Astrocyte (in vitro differentiated cells and primary cell): Measurements from ENCODE around the gene USH1C. TPM values are rescaled to one million over a fixed set of nuclear protein-coding genes. Genes with fewer than 3 reads are reported as not detected.

ENCODE experiments used
- DNase-seq: peaks from one replicate; pipeline ENCODE4 v3.0.0-alpha.2; 2010; ENCODE audit warnings: low read depth
- FAIRE-seq: peaks from 2 replicates; lab custom pipeline; 2011; peaks lifted over from hg19 to GRCh38; lab: Jason Lieb, UNC
- H2AFZ ChIP-seq: 2 replicates; pipeline ENCODE4 v1.6.0; 2012; ENCODE audit warnings: low read depth, low read length, inconsistent platforms
- H3K27ac ChIP-seq: 2 replicates; pipeline ENCODE4 v1.5.1; 2011; ENCODE audit warnings: low read depth, low read length, inconsistent platforms
- H3K27me3 ChIP-seq: 2 replicates; pipeline ENCODE4 v1.6.0; 2011; ENCODE audit warnings: low read length, inconsistent platforms; ENCODE audit not compliant: insufficient read depth
- H3K36me3 ChIP-seq: 2 replicates; pipeline ENCODE4 v1.5.1; 2011; ENCODE audit warnings: low read length, inconsistent platforms; ENCODE audit not compliant: insufficient read depth
- H3K4me1 ChIP-seq: 2 replicates; pipeline ENCODE4 v1.5.1; 2011; ENCODE audit warnings: low read length, inconsistent platforms; ENCODE audit not compliant: insufficient read depth
- H3K4me2 ChIP-seq: 2 replicates; pipeline ENCODE4 v1.6.0; 2012; ENCODE audit warnings: low read length, inconsistent platforms
- H3K4me3 ChIP-seq: 2 replicates; pipeline ENCODE4 v1.5.1; 2011; ENCODE audit warnings: low read depth, mild to moderate bottlenecking, low read length, inconsistent platforms; ENCODE audit not compliant: insufficient read depth
- H3K79me2 ChIP-seq: 2 replicates; pipeline ENCODE4 v1.6.0; 2012; ENCODE audit warnings: mild to moderate bottlenecking, low read length, inconsistent platforms; ENCODE audit not compliant: insufficient read depth
- H3K9ac ChIP-seq: 2 replicates; pipeline ENCODE4 v1.6.0; 2012; ENCODE audit warnings: mild to moderate bottlenecking, low read length, inconsistent platforms
- H3K9me3 ChIP-seq: 2 replicates; pipeline ENCODE4 v1.5.1; 2012; ENCODE audit warnings: low read depth, mild to moderate bottlenecking, low read length, inconsistent platforms; ENCODE audit not compliant: insufficient read depth
- H4K20me1 ChIP-seq: 2 replicates; pipeline ENCODE4 v1.6.0; 2012; ENCODE audit warnings: low read length, inconsistent platforms; ENCODE audit not compliant: insufficient read depth
- H3K27ac Mint-ChIP-seq: one replicate; pipeline ENCODE4 v1.8.0; 2021; ENCODE audit warnings: mild to moderate bottlenecking, mixed read lengths; ENCODE audit not compliant: unreplicated experiment
- H3K27me3 Mint-ChIP-seq: one replicate; pipeline ENCODE4 v1.8.0; 2021; ENCODE audit warnings: low read depth, mixed read lengths; ENCODE audit not compliant: unreplicated experiment
- H3K36me3 Mint-ChIP-seq: one replicate; pipeline ENCODE4 v1.8.0; 2021; ENCODE audit warnings: low read depth, mixed read lengths; ENCODE audit not compliant: unreplicated experiment
- H3K4me1 Mint-ChIP-seq: one replicate; pipeline ENCODE4 v1.8.0; 2021; ENCODE audit warnings: low read depth, mixed read lengths; ENCODE audit not compliant: unreplicated experiment
- H3K4me3 Mint-ChIP-seq: one replicate; pipeline ENCODE4 v1.8.0; 2021; ENCODE audit warnings: mild to moderate bottlenecking, moderate library complexity, mixed read lengths; ENCODE audit not compliant: unreplicated experiment
- H3K9me3 Mint-ChIP-seq: one replicate; pipeline ENCODE4 v1.8.0; 2021; ENCODE audit warnings: mild to moderate bottlenecking, mixed read lengths; ENCODE audit not compliant: unreplicated experiment
- EZH2 ChIP-seq: IDR thresholded peaks from 2 replicates; pipeline ENCODE4 v1.6.1; 2012; ENCODE audit warnings: mild to moderate bottlenecking, low read length, inconsistent platforms; ENCODE audit not compliant: insufficient read depth
- total RNA-seq: library from RNA; stranded (reverse); gene quantifications from 2 replicates; pipeline ENCODE4 v1.2.1, GENCODE V29; 2021
- TF ChIP-seq, protein P1 (sequence below): IDR thresholded peaks from 2 replicates; pipeline ENCODE4 v1.5.1; 2011; ENCODE audit warnings: low read depth, mild to moderate bottlenecking, inconsistent platforms, low read length, moderate library complexity; ENCODE audit not compliant: insufficient read depth

The USH1C gene
- total RNA-seq, 1 donor from 2014 or later = not detected

DNA sequence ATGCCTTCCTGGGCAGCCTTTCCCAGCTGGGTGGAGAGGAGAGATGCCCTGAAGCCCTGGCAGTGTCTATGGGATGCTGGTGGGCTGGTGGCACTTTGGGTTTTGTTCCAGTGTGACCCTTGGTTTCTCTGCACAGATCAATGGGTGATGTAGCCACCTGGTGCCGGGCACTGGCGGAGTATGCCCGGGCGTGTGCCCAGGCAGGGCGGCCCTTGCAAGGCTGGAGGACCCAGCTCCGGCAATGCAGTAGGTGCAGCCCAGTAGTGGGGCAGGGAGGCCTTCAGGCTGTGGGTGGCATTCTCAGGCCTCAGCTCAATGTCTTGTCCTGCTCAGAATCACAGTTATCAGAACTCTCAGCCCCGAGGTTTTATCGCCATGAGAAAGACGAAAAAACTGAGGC lies 14.7 kb upstream of the USH1C start:
- Mint-ChIP-seq H3K9me3 (peaks cover 3% of the 10 kb centered on the region), H3K27ac (no peak overlapping the region), H3K4me3 (no peak overlapping the region), H3K36me3 (no peaks in the 10 kb centered on the region), H3K4me1 (no peaks in the 10 kb centered on the region), H3K27me3 (peaks cover 43% of the 10 kb centered on the region)
- Histone ChIP-seq H3K79me2 (no peaks in the 10 kb centered on the region), H3K27ac (no peak overlapping the region), H2AFZ (no peak overlapping the region), H3K36me3 (no peaks in the 10 kb centered on the region), H4K20me1 (no peaks in the 10 kb centered on the region), H3K4me2 (no peak overlapping the region), H3K27me3 (no peaks in the 10 kb centered on the region), H3K4me3 (no peak overlapping the region), H3K9me3 (no peaks in the 10 kb centered on the region), H3K9ac (no peak overlapping the region), H3K4me1 (no peaks in the 10 kb centered on the region)
- FAIRE-seq (no peak), DNase-seq (no peak)
- TF ChIP-seq EZH2 = no peak
- TF ChIP-seq, protein P1, sequence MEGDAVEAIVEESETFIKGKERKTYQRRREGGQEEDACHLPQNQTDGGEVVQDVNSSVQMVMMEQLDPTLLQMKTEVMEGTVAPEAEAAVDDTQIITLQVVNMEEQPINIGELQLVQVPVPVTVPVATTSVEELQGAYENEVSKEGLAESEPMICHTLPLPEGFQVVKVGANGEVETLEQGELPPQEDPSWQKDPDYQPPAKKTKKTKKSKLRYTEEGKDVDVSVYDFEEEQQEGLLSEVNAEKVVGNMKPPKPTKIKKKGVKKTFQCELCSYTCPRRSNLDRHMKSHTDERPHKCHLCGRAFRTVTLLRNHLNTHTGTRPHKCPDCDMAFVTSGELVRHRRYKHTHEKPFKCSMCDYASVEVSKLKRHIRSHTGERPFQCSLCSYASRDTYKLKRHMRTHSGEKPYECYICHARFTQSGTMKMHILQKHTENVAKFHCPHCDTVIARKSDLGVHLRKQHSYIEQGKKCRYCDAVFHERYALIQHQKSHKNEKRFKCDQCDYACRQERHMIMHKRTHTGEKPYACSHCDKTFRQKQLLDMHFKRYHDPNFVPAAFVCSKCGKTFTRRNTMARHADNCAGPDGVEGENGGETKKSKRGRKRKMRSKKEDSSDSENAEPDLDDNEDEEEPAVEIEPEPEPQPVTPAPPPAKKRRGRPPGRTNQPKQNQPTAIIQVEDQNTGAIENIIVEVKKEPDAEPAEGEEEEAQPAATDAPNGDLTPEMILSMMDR = no peak

DNA sequence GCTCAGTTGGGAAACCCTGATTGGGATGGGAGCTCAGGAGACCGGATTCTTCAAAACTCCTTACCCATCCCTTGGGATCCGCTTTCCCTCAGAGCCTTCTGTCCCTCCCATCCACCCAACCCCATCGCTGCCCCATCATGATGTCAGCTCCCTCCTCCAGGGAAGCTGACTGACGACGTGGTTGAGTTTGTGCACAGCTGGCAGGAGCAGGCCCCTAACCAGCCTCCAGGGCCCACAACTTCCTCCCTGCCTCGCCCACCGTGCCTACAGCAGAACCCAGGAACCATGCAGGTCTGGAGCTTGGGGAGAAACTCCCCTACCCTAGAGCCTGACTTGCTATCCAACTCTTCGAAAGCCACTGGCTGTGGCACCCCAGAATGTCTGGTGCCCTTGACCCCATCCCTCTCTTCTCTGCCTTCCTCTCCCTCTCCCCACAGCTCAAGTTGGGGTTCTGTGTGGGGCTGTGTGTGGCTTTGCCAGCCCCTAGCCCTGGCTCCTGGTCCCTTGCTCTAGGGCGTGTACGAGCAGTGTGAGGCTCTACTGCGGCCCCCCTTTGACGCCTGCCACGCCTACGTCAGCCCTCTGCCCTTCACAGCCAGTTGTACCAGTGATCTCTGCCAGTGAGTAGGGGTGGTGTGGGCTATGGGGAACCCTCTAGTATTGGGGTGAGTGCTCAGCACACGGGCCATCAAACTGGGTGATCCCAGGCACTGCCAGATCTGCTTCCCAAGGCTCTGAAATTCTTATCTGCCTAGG lies 14.0 kb upstream of the USH1C start:
- no peaks in the 10 kb centered on the region for H3K4me1 Mint-ChIP-seq
- Histone ChIP-seq H3K4me1 (no peaks in the 10 kb centered on the region), H4K20me1 (no peaks in the 10 kb centered on the region), H3K27ac (no peak overlapping the region), H3K27me3 (no peaks in the 10 kb centered on the region), H3K36me3 (no peaks in the 10 kb centered on the region), H3K9ac (no peak overlapping the region), H3K4me2 (no peak overlapping the region), H3K79me2 (no peaks in the 10 kb centered on the region), H3K9me3 (no peaks in the 10 kb centered on the region), H3K4me3 (no peak overlapping the region), H2AFZ (no peak overlapping the region)
- peaks cover 43% of the 10 kb centered on the region for H3K27me3 Mint-ChIP-seq
- no peak for DNase-seq
- TF ChIP-seq, protein P1 = no peak
- TF ChIP-seq EZH2 = no peak
- H3K36me3 Mint-ChIP-seq = no peaks in the 10 kb centered on the region
- peaks cover 3% of the 10 kb centered on the region for H3K9me3 Mint-ChIP-seq
- no peak overlapping the region for H3K4me3 Mint-ChIP-seq
- FAIRE-seq = no peak
- H3K27ac Mint-ChIP-seq = no peak overlapping the region

DNA sequence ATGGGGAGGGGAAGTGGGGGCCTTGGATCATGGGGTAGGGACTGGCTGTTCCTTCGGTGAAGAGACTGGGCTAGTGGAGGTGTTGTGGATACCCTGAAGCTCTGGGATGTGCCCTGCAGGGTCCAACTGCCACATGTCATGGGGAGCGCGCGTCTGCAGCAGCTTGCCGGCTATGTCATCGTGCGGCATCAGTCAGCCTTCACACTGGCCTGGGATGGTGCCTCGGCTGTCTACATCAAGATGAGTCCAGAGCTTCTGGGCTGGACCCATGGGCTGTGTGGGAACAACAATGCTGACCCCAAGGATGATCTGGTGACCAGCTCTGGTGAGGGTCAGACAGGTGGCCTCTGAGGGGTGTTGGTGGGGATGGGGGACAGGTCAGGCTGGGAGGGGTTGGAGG lies 12.8 kb upstream of the USH1C start:
- Histone ChIP-seq H4K20me1 (no peaks in the 10 kb centered on the region), H3K9ac (no peak overlapping the region), H3K27me3 (no peaks in the 10 kb centered on the region), H3K4me2 (no peak overlapping the region), H3K27ac (no peak overlapping the region), H3K79me2 (no peaks in the 10 kb centered on the region), H3K4me1 (no peaks in the 10 kb centered on the region), H3K9me3 (no peaks in the 10 kb centered on the region), H3K36me3 (no peaks in the 10 kb centered on the region), H3K4me3 (no peak overlapping the region), H2AFZ (no peak overlapping the region)
- Mint-ChIP-seq H3K4me3 (no peak overlapping the region), H3K4me1 (no peaks in the 10 kb centered on the region), H3K9me3 (peaks cover 3% of the 10 kb centered on the region), H3K27ac (no peak overlapping the region), H3K36me3 (no peaks in the 10 kb centered on the region), H3K27me3 (peaks cover 47% of the 10 kb centered on the region)
- DNase-seq = no peak
- no peak for FAIRE-seq
- TF ChIP-seq EZH2 = no peak
- TF ChIP-seq, protein P1 = no peak
